Activated T-helper 1 cell treated with anti-CD3 and anti-CD28 coated beads, Interleukin-12 subunit alpha, Interleukin-12 subunit beta, Interleukin-2, Interleukin-4 antibody, amounts not matched to agents 30 ng/mL and 10 ng/mL and 1 ng/mL, durations not matched to agents 14 hours and 24 hours and 36 hours (primary cell): ENCODE measurements around the gene MED13. TPM values are rescaled to one million over a fixed set of nuclear protein-coding genes. Genes with fewer than 3 reads are reported as not detected.
A peak's percentile ranks its signal among the peaks of the same experiment; 100 is the strongest.

Experiments
- DNase-seq: peaks from one replicate; pipeline ENCODE4 v3.0.0; 2021; ENCODE audit warnings: low spot score
- H3K27ac Mint-ChIP-seq: one replicate; pipeline ENCODE4 v1.8.0; 2021; ENCODE audit warnings: mild to moderate bottlenecking, mixed read lengths
- H3K27me3 Mint-ChIP-seq: one replicate; pipeline ENCODE4 v1.8.0; 2022; ENCODE audit warnings: mild to moderate bottlenecking, moderate library complexity, mixed read lengths; ENCODE audit not compliant: insufficient read depth
- H3K36me3 Mint-ChIP-seq: one replicate; pipeline ENCODE4 v1.8.0; 2021; ENCODE audit warnings: low read depth, mixed read lengths
- H3K4me1 Mint-ChIP-seq: one replicate; pipeline ENCODE4 v1.8.0; 2021; ENCODE audit warnings: low read depth, mixed read lengths
- H3K4me3 Mint-ChIP-seq: one replicate; pipeline ENCODE4 v1.8.0; 2021; ENCODE audit warnings: mild to moderate bottlenecking, moderate library complexity, mixed read lengths
- H3K9me3 Mint-ChIP-seq: one replicate; pipeline ENCODE4 v1.8.0; 2021; ENCODE audit warnings: mixed read lengths
- intact Hi-C: fragments of 100-400 bp; cut with micrococcal nuclease; formaldehyde crosslinking; loops from one replicate; pipeline ENCODE4 v1.15.1; 2024
- total RNA-seq: library from RNA; stranded (reverse); gene quantifications from 2 replicates; pipeline ENCODE4 v1.2.3, GENCODE V29; 2022

The MED13 gene
- 68.0 and 69.2 TPM in 2 replicates for total RNA-seq

DNA sequence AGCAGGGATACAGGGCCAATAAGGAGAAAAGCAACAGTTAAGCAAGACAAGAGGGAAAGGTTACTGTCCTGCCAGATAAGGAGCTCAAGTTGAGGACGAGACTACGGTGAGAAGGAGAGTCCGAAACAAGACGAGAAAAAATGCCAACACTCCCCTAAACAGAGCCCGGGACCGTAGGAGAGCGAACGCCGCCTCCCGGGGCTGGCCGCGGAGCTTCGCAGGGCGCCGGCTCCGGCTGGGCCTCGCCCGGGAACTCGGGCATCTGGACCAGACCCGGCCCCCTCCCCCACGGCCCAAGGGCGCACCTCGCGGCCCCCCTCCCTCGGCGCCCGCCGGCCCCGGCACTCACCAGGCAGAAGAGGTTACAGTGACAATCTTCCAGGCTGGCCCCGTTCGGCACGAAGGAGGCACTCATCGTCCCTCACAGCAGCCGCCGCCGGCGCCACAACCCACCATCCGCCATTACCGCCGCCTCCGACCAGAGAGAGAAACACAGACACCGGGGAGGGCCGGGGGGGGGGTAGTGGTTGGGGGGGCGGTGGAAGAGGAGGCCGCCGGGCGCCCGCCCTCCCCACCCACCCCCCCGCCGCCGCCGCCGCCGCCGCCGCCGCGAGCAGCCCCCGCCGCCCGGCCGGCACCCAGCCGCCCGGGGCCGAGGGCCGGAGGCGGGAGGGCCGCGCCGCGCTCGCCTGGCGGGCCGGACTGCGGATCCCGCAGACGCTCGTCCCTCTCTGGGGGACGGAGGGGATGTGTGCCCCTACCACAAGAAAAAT is at the start of gene MED13:
MED13 (minus strand) TSS at position 488 of the 773 bp plus-strand sequence; CDS start at position 415, 73 bp downstream.
- Mint-ChIP-seq H3K27ac (peak within 1 kb of the TSS; percentile 98), H3K9me3 (no peaks in the 10 kb centered on the region), H3K4me3 (peak within 1 kb of the TSS; percentile 99), H3K36me3 (peaks cover 20% of the 10 kb centered on the region), H3K27me3 (no peaks in the 10 kb centered on the region), H3K4me1 (peaks cover 36% of the 10 kb centered on the region)
- intact Hi-C loops, result loop anchor here (1.0 to 10.0 kb wide), 6 partner anchors 56 to 1680 kb away; partner anchors contain the start of genes BCAS3, METTL2A and STRADA
- peak; percentile 48 for DNase-seq

DNA sequence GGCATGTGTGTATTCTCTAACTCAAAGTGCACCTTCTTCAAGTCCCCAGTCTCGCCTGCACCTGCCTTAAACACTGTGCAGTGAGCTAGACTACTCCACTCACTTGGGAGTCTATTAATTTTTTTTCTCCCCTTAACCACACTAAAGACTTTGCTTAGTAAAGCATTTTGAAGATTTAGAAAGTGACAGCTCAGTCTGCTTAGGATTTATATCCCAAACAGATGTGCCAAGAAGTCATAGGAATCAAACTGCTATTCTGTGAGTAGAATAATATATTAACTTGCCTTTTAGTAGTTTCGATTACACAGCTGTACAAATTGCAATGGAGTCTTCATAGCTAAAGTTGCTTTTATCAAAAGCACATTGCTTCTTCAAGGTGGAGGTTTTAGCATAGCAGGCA is 47.2 kb upstream of the MED13 start:
- no peaks in the 10 kb centered on the region for H3K36me3 Mint-ChIP-seq
- no peak overlapping the region for H3K27ac Mint-ChIP-seq
- DNase-seq, result no peak
- peaks cover 2% of the 10 kb centered on the region for H3K27me3 Mint-ChIP-seq
- H3K4me3 Mint-ChIP-seq, result no peak overlapping the region
- H3K9me3 Mint-ChIP-seq, result no peaks in the 10 kb centered on the region
- intact Hi-C loops, result no loop called here
- H3K4me1 Mint-ChIP-seq, result no peaks in the 10 kb centered on the region

GRCh38 chr17:62111562-62112171 is 46.6 kb upstream of the MED13 start:
- intact Hi-C loops, result no loop called here
- no peak overlapping the region for H3K27ac Mint-ChIP-seq
- no peaks in the 10 kb centered on the region for H3K36me3 Mint-ChIP-seq

DNA sequence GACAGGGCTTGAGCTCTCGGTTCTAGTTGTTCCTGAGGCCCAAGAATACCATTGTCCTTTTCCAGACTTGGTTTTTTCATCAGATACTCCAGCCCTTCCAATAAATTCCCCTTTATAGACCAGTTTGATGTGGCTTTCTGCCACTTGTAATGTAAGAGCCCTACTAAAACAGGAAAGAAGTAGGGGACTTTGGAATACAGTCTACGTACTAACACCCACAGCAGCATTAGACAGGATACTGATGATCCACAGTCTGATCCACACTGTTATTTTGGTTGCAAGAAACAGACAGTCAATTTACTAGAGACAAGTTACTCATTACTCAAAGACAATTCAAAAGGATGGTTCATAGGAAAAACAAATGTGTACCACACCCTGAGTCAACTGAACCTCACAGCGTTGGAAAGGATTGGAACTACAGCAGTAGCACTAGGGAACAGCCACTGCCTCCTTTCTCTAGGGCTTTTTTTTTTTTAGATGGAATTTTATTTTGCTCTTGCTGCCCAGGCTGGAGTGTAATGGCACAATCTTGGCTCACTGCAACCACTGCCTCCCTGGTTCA is 45.9 kb upstream of the MED13 start:
- Mint-ChIP-seq H3K36me3 (no peaks in the 10 kb centered on the region), H3K27me3 (peaks cover 4% of the 10 kb centered on the region), H3K27ac (no peak overlapping the region), H3K4me3 (no peak overlapping the region), H3K4me1 (no peaks in the 10 kb centered on the region), H3K9me3 (no peaks in the 10 kb centered on the region)
- DNase-seq, result no peak
- intact Hi-C loops, result no loop called here

More at GRCh38 chr17:62111562-62112171, 46.6 kb upstream of the MED13 start:
- Mint-ChIP-seq H3K4me1 (no peaks in the 10 kb centered on the region), H3K9me3 (no peaks in the 10 kb centered on the region), H3K27me3 (peaks cover 2% of the 10 kb centered on the region), H3K4me3 (no peak overlapping the region)
- DNase-seq, result no peak

DNA sequence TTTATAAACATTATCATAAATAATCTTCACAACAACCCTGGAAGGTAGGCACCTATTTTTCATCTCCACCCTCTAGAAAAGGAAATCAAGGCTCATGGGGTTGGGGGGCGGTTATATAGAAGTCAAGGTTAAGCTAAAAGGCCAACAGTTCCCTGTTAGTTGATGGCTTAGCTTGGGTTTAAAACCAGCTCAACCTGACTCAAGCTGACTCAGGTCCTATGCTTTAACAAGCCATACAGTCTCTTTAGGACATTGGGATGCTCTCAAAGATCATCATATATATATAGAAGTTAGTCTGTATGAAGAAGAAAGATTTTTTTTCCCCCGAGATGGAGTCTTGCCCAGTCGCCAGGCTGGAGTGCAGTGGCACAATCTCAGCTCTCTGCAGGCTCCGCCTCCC is 44.8 kb upstream of the MED13 start:
- no peaks in the 10 kb centered on the region for H3K36me3 Mint-ChIP-seq
- no peaks in the 10 kb centered on the region for H3K4me1 Mint-ChIP-seq
- H3K27me3 Mint-ChIP-seq, result peaks cover 4% of the 10 kb centered on the region
- no peak overlapping the region for H3K27ac Mint-ChIP-seq
- H3K9me3 Mint-ChIP-seq, result no peaks in the 10 kb centered on the region
- intact Hi-C loops, result loop anchor here (1.0 kb wide), 2 partner anchors 44 to 474 kb away; no protein-coding TSS in a partner anchor
- DNase-seq, result no peak
- H3K4me3 Mint-ChIP-seq, result no peak overlapping the region

DNA sequence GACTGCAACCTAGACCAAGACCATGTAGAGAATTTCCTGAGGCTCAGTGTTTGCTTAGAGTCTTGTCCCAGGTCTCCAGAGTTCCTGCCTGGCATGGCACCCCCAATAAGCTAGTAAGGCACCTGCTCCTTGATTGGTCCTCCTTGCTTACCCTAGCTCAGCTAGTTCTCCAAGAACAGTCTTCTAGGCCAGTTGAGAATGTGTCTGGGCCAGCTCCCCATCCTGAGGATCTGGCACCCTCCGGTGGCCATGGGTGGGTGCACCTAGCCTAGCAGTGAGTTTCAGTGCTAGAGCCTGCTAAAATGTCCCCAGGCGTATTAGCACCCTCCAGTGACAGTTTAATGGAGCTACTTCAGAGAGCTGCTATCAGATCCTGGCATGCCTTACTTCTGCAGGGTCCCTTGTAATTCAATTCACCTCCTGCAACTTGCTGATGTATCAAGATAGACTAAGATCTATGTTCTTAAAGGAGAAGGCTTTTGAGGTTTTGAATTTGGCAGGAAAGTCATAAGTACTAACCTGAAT is 44.4 kb upstream of the MED13 start:
- intact Hi-C loops, result loop anchor here (1.0 kb wide), 2 partner anchors 43 to 473 kb away; no protein-coding TSS in a partner anchor
- H3K27ac Mint-ChIP-seq, result no peak overlapping the region
- H3K9me3 Mint-ChIP-seq, result no peaks in the 10 kb centered on the region
- no peak overlapping the region for H3K4me3 Mint-ChIP-seq
- peak; percentile 39 for DNase-seq
- no peaks in the 10 kb centered on the region for H3K4me1 Mint-ChIP-seq
- H3K27me3 Mint-ChIP-seq, result peaks cover 4% of the 10 kb centered on the region
- no peaks in the 10 kb centered on the region for H3K36me3 Mint-ChIP-seq

DNA sequence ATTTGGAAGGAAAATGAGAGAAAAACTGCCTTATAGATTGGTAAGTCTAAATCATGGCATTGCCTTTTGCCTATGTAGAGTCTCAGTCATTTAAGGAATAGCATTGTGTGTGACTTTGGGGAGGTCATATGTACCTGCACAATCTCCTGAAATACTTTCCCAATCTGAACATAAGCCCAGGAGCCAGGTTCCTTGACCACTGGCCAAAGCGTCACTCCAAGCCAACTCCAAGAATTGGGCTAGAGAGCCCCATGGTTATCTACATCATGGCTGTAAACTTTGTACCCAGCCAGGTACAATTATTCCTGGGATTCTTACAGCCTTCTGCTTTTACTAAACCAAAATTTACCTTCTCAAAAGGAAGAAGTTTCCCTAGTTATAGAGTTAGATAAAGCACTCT is 40.8 kb upstream of the MED13 start:
- Mint-ChIP-seq H3K36me3 (no peaks in the 10 kb centered on the region), H3K4me3 (no peak overlapping the region), H3K4me1 (no peaks in the 10 kb centered on the region), H3K9me3 (no peaks in the 10 kb centered on the region), H3K27me3 (peaks cover 2% of the 10 kb centered on the region), H3K27ac (no peak overlapping the region)
- intact Hi-C loops, result no loop called here
- DNase-seq, result no peak

- no peak for DNase-seq
- no peaks in the 10 kb centered on the region for H3K4me1 Mint-ChIP-seq
- intact Hi-C loops, result no loop called here
- H3K36me3 Mint-ChIP-seq, result no peaks in the 10 kb centered on the region
- H3K27ac Mint-ChIP-seq, result no peak overlapping the region
- no peaks in the 10 kb centered on the region for H3K9me3 Mint-ChIP-seq
- no peak overlapping the region for H3K4me3 Mint-ChIP-seq
- H3K27me3 Mint-ChIP-seq, result peaks cover 2% of the 10 kb centered on the region
These were observed 40.3 kb upstream of the MED13 start for GRCh38 chr17:62105357-62105756.

DNA sequence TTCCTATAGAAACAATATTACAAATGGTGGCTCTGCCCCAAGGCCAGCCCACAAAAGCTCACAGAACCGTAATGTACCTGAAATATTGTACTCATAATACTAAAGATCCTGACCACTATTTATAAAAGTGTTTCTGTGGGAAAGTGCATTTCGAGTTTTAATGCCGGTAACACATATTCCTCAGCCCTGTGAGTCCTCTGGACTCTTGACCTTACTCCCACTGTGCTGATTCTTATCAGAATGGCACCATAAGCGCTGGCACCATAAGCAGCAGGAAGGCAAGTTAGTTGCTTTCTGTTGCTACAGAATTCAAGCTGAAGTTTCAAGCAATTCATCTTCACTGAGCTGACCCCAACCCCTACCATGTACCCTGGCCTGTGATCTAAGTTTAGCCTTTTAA is 36.4 kb upstream of the MED13 start:
- peaks cover 10% of the 10 kb centered on the region for H3K4me1 Mint-ChIP-seq
- H3K27ac Mint-ChIP-seq, result no peak overlapping the region
- intact Hi-C loops, result no loop called here
- H3K9me3 Mint-ChIP-seq, result no peaks in the 10 kb centered on the region
- H3K36me3 Mint-ChIP-seq, result no peaks in the 10 kb centered on the region
- no peak for DNase-seq
- peaks cover 2% of the 10 kb centered on the region for H3K27me3 Mint-ChIP-seq
- H3K4me3 Mint-ChIP-seq, result no peak overlapping the region

DNA sequence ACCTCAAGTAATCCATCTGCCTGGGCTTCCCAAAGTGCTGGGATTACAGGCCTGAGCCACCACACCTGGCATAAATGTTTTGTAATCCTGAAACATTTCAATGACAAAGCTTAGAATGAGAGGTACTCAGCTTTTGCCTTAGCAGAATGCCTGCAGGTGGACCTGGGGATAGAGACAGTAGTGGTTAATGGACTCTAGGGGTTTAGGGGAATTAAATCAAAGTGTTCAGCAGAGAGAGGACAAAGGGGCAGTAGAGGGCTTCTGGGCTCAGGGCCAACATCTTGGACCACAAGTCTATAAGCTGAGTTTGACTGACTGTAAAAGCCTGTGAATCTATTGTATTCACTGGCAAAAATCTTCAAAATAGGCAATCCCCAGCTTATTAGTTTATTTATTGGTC is 36.0 kb upstream of the MED13 start:
- H3K9me3 Mint-ChIP-seq, result no peaks in the 10 kb centered on the region
- H3K27me3 Mint-ChIP-seq, result peaks cover under 1% of the 10 kb centered on the region
- DNase-seq, result no peak
- intact Hi-C loops, result no loop called here
- H3K4me3 Mint-ChIP-seq, result no peak overlapping the region
- peaks cover 10% of the 10 kb centered on the region for H3K4me1 Mint-ChIP-seq
- no peak overlapping the region for H3K27ac Mint-ChIP-seq
- no peaks in the 10 kb centered on the region for H3K36me3 Mint-ChIP-seq

DNA sequence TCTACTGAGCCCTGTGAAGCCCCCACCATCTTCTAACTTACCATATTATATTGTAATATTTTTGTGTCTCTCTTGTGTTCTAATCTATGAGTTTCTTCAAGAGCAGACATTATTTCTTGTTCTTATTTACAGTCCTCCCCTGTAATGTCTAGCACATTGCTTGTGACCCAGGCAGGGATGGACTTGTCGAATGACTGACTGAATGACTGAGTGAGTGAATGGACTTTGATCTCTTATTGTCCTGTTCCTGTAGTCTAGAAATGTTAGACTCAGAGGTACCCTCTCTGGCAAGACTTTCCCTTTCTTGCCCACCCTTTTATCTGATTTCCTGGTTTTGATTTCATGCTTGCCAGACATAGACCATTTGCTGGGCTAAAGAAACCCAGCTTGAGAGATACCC is 35.0 kb upstream of the MED13 start:
- Mint-ChIP-seq H3K4me3 (no peak overlapping the region), H3K4me1 (peaks cover 10% of the 10 kb centered on the region), H3K9me3 (no peaks in the 10 kb centered on the region), H3K36me3 (no peaks in the 10 kb centered on the region), H3K27ac (no peak overlapping the region), H3K27me3 (no peaks in the 10 kb centered on the region)
- DNase-seq, result no peak
- intact Hi-C loops, result no loop called here

- Mint-ChIP-seq H3K4me1 (peaks cover 10% of the 10 kb centered on the region), H3K9me3 (no peaks in the 10 kb centered on the region), H3K4me3 (no peak overlapping the region), H3K27me3 (no peaks in the 10 kb centered on the region), H3K36me3 (no peaks in the 10 kb centered on the region), H3K27ac (no peak overlapping the region)
- intact Hi-C loops, result no loop called here
- DNase-seq, result no peak
These were observed 34.5 kb upstream of the MED13 start for GRCh38 chr17:62099532-62099931.
